SK-N-SH treated with all-trans-retinoic acid at 6 μM for 48 hours (cell line): ENCODE results near the gene ACOXL.

Experiments used
- ATAC-seq: fragments of 200-7000 bp; cut with Tn5 transposase; 3 replicates; pipeline ENCODE4 v1.9.1; 2020; ENCODE audit warnings: mild to moderate bottlenecking, moderate library complexity
- ARNTL ChIP-seq: fragments of 450-650 bp; formaldehyde crosslinking; IDR thresholded peaks from 2 replicates; pipeline ENCODE4 v1.5.0; 2020; ENCODE audit warnings: low read depth, mild to moderate bottlenecking, moderate library complexity, borderline replicate concordance
- BACH2 ChIP-seq: fragments of 250-450 bp; sonication (Bioruptor Pico); IDR thresholded peaks from 2 replicates; pipeline ENCODE4 v1.9.0; 2021; ENCODE audit warnings: mild to moderate bottlenecking, borderline replicate concordance
- ESRRG ChIP-seq: fragments of 250-450 bp; sonication (Bioruptor Pico); IDR thresholded peaks from 2 replicates; pipeline ENCODE4 v1.6.1; 2021; ENCODE audit warnings: mild to moderate bottlenecking
- ISL1 ChIP-seq: fragments of 250-450 bp; sonication (Bioruptor Pico); IDR thresholded peaks from 2 replicates; pipeline ENCODE4 v2.1.2; 2022; ENCODE audit warnings: mild to moderate bottlenecking, moderate library complexity
- OSR1 ChIP-seq: fragments of 250-450 bp; sonication (Bioruptor Pico); IDR thresholded peaks from 2 replicates; pipeline ENCODE4 v1.8.0; 2022; ENCODE audit warnings: moderate library complexity, mild to moderate bottlenecking, inconsistent platforms
- PPARA ChIP-seq: fragments of 250-450 bp; sonication (Bioruptor Pico); IDR thresholded peaks from 2 replicates; pipeline ENCODE4 v1.5.0; 2020; ENCODE audit warnings: mild to moderate bottlenecking, borderline replicate concordance
- SNAI2 ChIP-seq: fragments of 250-450 bp; sonication (Bioruptor Pico); IDR thresholded peaks from 2 replicates; pipeline ENCODE4 v1.5.0; 2020; ENCODE audit warnings: mild to moderate bottlenecking, moderate library complexity
- TCF4 ChIP-seq: fragments of 250-450 bp; sonication (Bioruptor Pico); IDR thresholded peaks from 2 replicates; pipeline ENCODE4 v1.8.0; 2021; ENCODE audit warnings: mild to moderate bottlenecking, moderate library complexity, borderline replicate concordance
- TOX ChIP-seq: fragments of 250-450 bp; sonication (Bioruptor Pico); IDR thresholded peaks from 2 replicates; pipeline ENCODE4 v1.8.0; 2021; ENCODE audit warnings: mild to moderate bottlenecking, moderate library complexity, borderline replicate concordance
- ZC3H10 ChIP-seq: fragments of 250-450 bp; sonication (Bioruptor Pico); IDR thresholded peaks from 2 replicates; pipeline ENCODE4 v1.5.1; 2021; ENCODE audit warnings: mild to moderate bottlenecking, moderate library complexity
- ZFP3 ChIP-seq: fragments of 250-450 bp; sonication (Bioruptor Pico); IDR thresholded peaks from 2 replicates; pipeline ENCODE4 v1.5.0; 2020; ENCODE audit warnings: mild to moderate bottlenecking, moderate library complexity
- ZFP30 ChIP-seq: fragments of 450-650 bp; formaldehyde crosslinking; IDR thresholded peaks from 2 replicates; pipeline ENCODE4 v1.5.0; 2022; ENCODE audit warnings: mild to moderate bottlenecking, moderate library complexity
- ZNF70 ChIP-seq: fragments of 450-650 bp; formaldehyde crosslinking; IDR thresholded peaks from 2 replicates; pipeline ENCODE4 v1.5.0; 2020; ENCODE audit warnings: mild to moderate bottlenecking, moderate library complexity
- ZNF8 ChIP-seq: fragments of 450-650 bp; formaldehyde crosslinking; IDR thresholded peaks from 2 replicates; pipeline ENCODE4 v1.5.0; 2020; ENCODE audit warnings: mild to moderate bottlenecking, moderate library complexity
- TF ChIP-seq, protein P1 (sequence below): fragments of 250-450 bp; sonication (Bioruptor Pico); IDR thresholded peaks from 2 replicates; pipeline ENCODE4 v1.8.0; 2021; ENCODE audit warnings: low read depth, mild to moderate bottlenecking, moderate library complexity, borderline replicate concordance
- TF ChIP-seq, protein P2 (sequence below): fragments of 250-450 bp; sonication (Bioruptor Pico); IDR thresholded peaks from 2 replicates; pipeline ENCODE4 v1.8.0; 2020; ENCODE audit warnings: mild to moderate bottlenecking, moderate library complexity, borderline replicate concordance
- TF ChIP-seq, protein P3 (sequence below): fragments of 250-450 bp; sonication (Bioruptor Pico); IDR thresholded peaks from 2 replicates; pipeline ENCODE4 v1.5.1; 2020; ENCODE audit warnings: low read depth, mild to moderate bottlenecking, moderate library complexity
- TF ChIP-seq, protein P4 (sequence below): fragments of 250-450 bp; sonication (Bioruptor Pico); IDR thresholded peaks from 2 replicates; pipeline ENCODE4 v1.5.0; 2020; ENCODE audit warnings: mild to moderate bottlenecking, moderate library complexity
- TF ChIP-seq, protein P5 (sequence below): fragments of 250-450 bp; sonication (Bioruptor Pico); IDR thresholded peaks from 2 replicates; pipeline ENCODE4 v1.5.1; 2021; ENCODE audit warnings: mild to moderate bottlenecking, moderate library complexity

Gene ACOXL

DNA sequence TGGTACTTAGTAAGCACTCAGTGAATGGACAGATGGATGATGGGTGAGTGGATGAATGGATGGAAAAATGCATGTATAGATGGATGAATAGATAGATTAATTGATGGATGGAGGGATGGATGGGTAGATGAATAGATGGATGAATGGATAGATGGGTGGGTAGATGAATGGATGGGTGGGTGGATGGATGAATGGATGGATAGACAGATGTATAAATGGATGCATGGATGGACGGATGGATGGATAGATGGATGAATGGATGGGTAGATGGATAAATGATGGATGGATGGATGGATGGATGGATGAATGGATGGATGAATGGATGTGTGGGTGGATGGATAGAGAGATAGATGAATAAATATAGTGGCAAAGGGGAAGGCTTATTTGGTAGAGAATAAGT is 83.6 kb downstream of the ACOXL start:
- no peak for ATAC-seq
- TF ChIP-seq, protein P1, sequence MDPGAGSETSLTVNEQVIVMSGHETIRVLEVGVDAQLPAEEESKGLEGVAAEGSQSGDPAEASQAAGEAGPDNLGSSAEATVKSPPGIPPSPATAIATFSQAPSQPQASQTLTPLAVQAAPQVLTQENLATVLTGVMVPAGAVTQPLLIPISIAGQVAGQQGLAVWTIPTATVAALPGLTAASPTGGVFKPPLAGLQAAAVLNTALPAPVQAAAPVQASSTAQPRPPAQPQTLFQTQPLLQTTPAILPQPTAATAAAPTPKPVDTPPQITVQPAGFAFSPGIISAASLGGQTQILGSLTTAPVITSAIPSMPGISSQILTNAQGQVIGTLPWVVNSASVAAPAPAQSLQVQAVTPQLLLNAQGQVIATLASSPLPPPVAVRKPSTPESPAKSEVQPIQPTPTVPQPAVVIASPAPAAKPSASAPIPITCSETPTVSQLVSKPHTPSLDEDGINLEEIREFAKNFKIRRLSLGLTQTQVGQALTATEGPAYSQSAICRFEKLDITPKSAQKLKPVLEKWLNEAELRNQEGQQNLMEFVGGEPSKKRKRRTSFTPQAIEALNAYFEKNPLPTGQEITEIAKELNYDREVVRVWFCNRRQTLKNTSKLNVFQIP (CRISPR knock-in tag): no peak
- TF ChIP-seq ZNF70 (CRISPR knock-in tag): no peak
- no peak for TF ChIP-seq BACH2 (CRISPR knock-in tag)
- TF ChIP-seq OSR1 (CRISPR knock-in tag): no peak
- no peak for TF ChIP-seq ZNF8
- TF ChIP-seq ARNTL (CRISPR knock-in tag): no peak
- TF ChIP-seq, protein P2, sequence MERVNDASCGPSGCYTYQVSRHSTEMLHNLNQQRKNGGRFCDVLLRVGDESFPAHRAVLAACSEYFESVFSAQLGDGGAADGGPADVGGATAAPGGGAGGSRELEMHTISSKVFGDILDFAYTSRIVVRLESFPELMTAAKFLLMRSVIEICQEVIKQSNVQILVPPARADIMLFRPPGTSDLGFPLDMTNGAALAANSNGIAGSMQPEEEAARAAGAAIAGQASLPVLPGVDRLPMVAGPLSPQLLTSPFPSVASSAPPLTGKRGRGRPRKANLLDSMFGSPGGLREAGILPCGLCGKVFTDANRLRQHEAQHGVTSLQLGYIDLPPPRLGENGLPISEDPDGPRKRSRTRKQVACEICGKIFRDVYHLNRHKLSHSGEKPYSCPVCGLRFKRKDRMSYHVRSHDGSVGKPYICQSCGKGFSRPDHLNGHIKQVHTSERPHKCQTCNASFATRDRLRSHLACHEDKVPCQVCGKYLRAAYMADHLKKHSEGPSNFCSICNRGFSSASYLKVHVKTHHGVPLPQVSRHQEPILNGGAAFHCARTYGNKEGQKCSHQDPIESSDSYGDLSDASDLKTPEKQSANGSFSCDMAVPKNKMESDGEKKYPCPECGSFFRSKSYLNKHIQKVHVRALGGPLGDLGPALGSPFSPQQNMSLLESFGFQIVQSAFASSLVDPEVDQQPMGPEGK (CRISPR knock-in tag): no peak
- no peak for TF ChIP-seq TCF4 (CRISPR knock-in tag)
- TF ChIP-seq ZC3H10 (CRISPR knock-in tag): no peak
- TF ChIP-seq PPARA (CRISPR knock-in tag): no peak
- TF ChIP-seq, protein P3, sequence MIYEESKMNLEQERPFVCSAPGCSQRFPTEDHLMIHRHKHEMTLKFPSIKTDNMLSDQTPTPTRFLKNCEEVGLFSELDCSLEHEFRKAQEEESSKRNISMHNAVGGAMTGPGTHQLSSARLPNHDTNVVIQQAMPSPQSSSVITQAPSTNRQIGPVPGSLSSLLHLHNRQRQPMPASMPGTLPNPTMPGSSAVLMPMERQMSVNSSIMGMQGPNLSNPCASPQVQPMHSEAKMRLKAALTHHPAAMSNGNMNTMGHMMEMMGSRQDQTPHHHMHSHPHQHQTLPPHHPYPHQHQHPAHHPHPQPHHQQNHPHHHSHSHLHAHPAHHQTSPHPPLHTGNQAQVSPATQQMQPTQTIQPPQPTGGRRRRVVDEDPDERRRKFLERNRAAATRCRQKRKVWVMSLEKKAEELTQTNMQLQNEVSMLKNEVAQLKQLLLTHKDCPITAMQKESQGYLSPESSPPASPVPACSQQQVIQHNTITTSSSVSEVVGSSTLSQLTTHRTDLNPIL: no peak
- TF ChIP-seq, protein P4, sequence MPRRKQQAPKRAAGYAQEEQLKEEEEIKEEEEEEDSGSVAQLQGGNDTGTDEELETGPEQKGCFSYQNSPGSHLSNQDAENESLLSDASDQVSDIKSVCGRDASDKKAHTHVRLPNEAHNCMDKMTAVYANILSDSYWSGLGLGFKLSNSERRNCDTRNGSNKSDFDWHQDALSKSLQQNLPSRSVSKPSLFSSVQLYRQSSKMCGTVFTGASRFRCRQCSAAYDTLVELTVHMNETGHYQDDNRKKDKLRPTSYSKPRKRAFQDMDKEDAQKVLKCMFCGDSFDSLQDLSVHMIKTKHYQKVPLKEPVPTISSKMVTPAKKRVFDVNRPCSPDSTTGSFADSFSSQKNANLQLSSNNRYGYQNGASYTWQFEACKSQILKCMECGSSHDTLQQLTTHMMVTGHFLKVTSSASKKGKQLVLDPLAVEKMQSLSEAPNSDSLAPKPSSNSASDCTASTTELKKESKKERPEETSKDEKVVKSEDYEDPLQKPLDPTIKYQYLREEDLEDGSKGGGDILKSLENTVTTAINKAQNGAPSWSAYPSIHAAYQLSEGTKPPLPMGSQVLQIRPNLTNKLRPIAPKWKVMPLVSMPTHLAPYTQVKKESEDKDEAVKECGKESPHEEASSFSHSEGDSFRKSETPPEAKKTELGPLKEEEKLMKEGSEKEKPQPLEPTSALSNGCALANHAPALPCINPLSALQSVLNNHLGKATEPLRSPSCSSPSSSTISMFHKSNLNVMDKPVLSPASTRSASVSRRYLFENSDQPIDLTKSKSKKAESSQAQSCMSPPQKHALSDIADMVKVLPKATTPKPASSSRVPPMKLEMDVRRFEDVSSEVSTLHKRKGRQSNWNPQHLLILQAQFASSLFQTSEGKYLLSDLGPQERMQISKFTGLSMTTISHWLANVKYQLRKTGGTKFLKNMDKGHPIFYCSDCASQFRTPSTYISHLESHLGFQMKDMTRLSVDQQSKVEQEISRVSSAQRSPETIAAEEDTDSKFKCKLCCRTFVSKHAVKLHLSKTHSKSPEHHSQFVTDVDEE (CRISPR knock-in tag): no peak
- no peak for TF ChIP-seq ZFP30
- TF ChIP-seq SNAI2 (CRISPR knock-in tag): no peak

DNA sequence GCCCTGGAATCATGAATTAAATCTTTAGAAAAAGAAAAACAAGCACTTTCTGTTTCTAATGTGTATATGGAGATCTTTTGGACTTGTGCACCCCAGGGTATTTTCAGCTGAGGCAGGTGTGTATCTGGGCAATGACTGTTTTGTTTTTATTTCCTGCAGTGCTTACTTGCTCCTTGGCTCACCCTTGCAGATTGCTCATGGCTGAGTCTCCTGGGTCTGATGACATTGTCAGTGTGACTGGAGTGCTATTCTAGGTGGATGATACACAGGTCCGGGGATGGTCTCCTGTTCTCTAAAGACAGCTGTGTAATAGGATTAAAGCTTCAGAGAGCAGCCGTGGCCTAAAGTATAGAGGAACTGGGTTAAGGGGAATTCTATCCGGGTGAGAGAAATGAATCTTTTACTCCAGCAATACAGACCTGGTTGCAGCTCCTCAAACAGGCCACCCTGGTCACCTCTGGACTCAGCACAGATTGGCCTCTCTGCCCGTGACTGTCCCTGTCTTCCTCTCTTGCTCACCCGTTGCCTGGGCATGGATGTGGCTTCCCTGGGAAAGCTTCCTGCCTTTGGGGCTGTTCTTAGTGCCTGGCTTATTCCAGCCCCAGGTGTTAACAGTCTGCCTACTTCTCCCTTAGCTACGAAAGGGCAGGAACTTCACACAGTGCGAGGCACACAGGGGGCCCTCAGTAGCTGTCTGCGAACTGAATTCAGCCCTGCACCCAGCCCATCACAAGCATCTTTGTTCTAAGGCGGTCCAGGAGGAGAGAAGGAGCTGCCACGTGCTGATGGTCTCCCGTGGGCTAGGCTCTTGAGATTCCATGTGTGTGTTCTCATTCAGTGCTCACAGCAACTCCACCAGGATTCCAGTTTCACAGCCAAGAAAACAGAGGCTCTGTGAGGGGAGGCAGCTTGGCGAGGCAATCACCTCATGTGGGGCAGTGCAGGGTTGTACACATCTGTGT is 84.3 kb downstream of the ACOXL start:
- no peak for ATAC-seq
- TF ChIP-seq, protein P4 (CRISPR knock-in tag): no peak
- TF ChIP-seq ISL1 (CRISPR knock-in tag) (no peak), ZFP3 (CRISPR knock-in tag) (no peak), TOX (CRISPR knock-in tag) (no peak), ZNF8 (no peak), PPARA (CRISPR knock-in tag) (no peak), ESRRG (no peak)
- TF ChIP-seq, protein P1 (CRISPR knock-in tag): no peak
- TF ChIP-seq, protein P2 (CRISPR knock-in tag): no peak
- TF ChIP-seq, protein P5, sequence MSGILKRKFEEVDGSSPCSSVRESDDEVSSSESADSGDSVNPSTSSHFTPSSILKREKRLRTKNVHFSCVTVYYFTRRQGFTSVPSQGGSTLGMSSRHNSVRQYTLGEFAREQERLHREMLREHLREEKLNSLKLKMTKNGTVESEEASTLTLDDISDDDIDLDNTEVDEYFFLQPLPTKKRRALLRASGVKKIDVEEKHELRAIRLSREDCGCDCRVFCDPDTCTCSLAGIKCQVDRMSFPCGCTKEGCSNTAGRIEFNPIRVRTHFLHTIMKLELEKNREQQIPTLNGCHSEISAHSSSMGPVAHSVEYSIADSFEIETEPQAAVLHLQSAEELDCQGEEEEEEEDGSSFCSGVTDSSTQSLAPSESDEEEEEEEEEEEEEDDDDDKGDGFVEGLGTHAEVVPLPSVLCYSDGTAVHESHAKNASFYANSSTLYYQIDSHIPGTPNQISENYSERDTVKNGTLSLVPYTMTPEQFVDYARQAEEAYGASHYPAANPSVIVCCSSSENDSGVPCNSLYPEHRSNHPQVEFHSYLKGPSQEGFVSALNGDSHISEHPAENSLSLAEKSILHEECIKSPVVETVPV (CRISPR knock-in tag): no peak
